Choroid plexus epithelial cell (primary cell): ENCODE data around the gene MYO3A.
"Not testable (repeated sequence)": the region's sequence is repeated elsewhere in the genome, so short reads cannot be mapped to it uniquely, and the experiment has no call there.

Source experiments
- DNase-seq: peaks from one replicate; pipeline ENCODE4 v3.0.0-alpha.2; 2010; ENCODE audit warnings: low read depth
- H3K4me3 ChIP-seq: 2 replicates; pipeline ENCODE4 v1.5.1; 2011; ENCODE audit warnings: low read depth, mild to moderate bottlenecking, control low read depth, low read length, moderate library complexity
- CTCF ChIP-seq: conservative IDR thresholded peaks from 2 replicates; pipeline ENCODE4 v1.5.1; 2011; ENCODE audit warnings: low read depth, mild to moderate bottlenecking, control low read depth, inconsistent platforms, low read length, moderate library complexity

MYO3A gene

GRCh38 chr10:26081459-26081858, 147.4 kb downstream of the MYO3A start:
- H3K4me3 ChIP-seq: no peak overlapping the region
- DNase-seq: no peak
- no peak for TF ChIP-seq CTCF

GRCh38 chr10:26085549-26085948, 151.5 kb downstream of the MYO3A start:
- no peak overlapping the region for H3K4me3 ChIP-seq
- no peak for TF ChIP-seq CTCF
- DNase-seq: no peak

- no peak for TF ChIP-seq CTCF
Observed at GRCh38 chr10:26087666-26088065, 153.6 kb downstream of the MYO3A start.

GRCh38 chr10:26090026-26090425, 156.0 kb downstream of the MYO3A start:
- H3K4me3 ChIP-seq: no peak overlapping the region
- TF ChIP-seq CTCF: no peak
- no peak for DNase-seq

More at GRCh38 chr10:26087666-26088065, 153.6 kb downstream of the MYO3A start:
- H3K4me3 ChIP-seq: no peak overlapping the region
- DNase-seq: no peak

GRCh38 chr10:26090762-26091161, 156.7 kb downstream of the MYO3A start:
- TF ChIP-seq CTCF: no peak
- no peak overlapping the region for H3K4me3 ChIP-seq
- DNase-seq: no peak

- no peak for DNase-seq
- no peak overlapping the region for H3K4me3 ChIP-seq
- no peak for TF ChIP-seq CTCF
Observed at GRCh38 chr10:26093229-26093628, 159.2 kb downstream of the MYO3A start.

GRCh38 chr10:26095781-26096180, 161.8 kb downstream of the MYO3A start:
- DNase-seq: no peak
- H3K4me3 ChIP-seq: no peak overlapping the region
- no peak for TF ChIP-seq CTCF

- not testable (repeated sequence) for DNase-seq, H3K4me3 ChIP-seq
Observed at GRCh38 chr10:26097549-26097948, 163.5 kb downstream of the MYO3A start.
